H1 (cell line): Measurements from ENCODE around the gene SOBP. TPM values are rescaled to one million over a fixed set of nuclear protein-coding genes. Genes with fewer than 3 reads are reported as not detected.

Experiments
- BACH1 ChIP-seq: IDR thresholded peaks from 2 replicates; pipeline ENCODE4 v1.6.1; 2012; ENCODE audit warnings: low read length, improper control_type of control experiment
- CREB1 ChIP-seq: IDR thresholded peaks from 2 replicates; pipeline ENCODE4 v1.6.1; 2012; ENCODE audit warnings: inconsistent platforms
- CTBP2 ChIP-seq: IDR thresholded peaks from 2 replicates; pipeline ENCODE4 v1.7.0; 2011; ENCODE audit warnings: borderline replicate concordance, mild to moderate bottlenecking, moderate library complexity, mixed read lengths, low read length; ENCODE audit not compliant: insufficient read depth, insufficient read length
- GABPA ChIP-seq: IDR thresholded peaks from 2 replicates; pipeline ENCODE4 v1.6.1; 2011; ENCODE audit warnings: mild to moderate bottlenecking, low read length, moderate library complexity, borderline replicate concordance; ENCODE audit not compliant: insufficient read depth
- KDM5A ChIP-seq: fragments of 200-600 bp; IDR thresholded peaks from 2 replicates; pipeline ENCODE4 v1.7.1; 2012; ENCODE audit warnings: mild to moderate bottlenecking, low read length, inconsistent platforms, mixed read lengths
- polyA plus RNA-seq, 7 experiments: library from polyadenylated mRNA; depleted of rRNA in 3 of 7; stranded (reverse) in 5 of 7; unstranded in 2 of 7; fragments of >200 nt in 5 of 7; fragments of 200-250 nt in 2 of 7; gene quantifications; 1 replicate in 5 of 7; 2 replicates in 1 of 7; 4 replicates in 1 of 7; pipeline versions ENCODE4 v1.2.1 to v1.2.3, GENCODE V29; 2011 to 2013; ENCODE audit warnings: missing spikeins in 2 of 7, mixed read lengths in 2 of 7
- total RNA-seq: library from RNA; stranded (reverse); fragmentation: NEBNext Ultra II Directional; extraction: Animal tissue kit (Norgen Biotek cat#: 25700); gene quantifications from 2 replicates; pipeline ENCODE4 v1.2.1, GENCODE V29; 2021

Gene SOBP
- total and polyA plus RNA-seq, 2 of the 8 experiments (the other 6 are each of a cell fraction or from before 2014, with no cell fraction given): 0.45 to 6.2 TPM

DNA sequence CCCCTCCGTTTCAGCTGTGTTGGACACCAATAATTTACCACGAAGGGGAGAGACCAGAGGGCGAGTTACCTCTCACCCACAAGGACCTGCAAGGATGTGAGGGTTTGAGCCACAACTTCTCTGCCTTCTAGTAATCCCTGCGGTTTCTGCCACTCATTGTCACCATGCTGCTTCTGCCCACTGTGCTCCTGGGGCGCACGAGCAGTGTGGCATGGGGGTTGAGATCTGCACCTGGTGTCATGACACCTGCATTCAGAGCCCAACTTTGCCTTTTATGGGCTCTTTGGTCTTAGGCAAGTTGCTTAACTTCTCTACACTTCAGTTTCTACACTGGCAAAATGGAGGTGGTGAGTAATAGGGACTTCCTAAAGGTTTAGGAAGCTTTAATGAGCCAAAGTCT is 84.9 kb downstream of the SOBP start (continued):
- TF ChIP-seq BACH1: no peak
- no peak for TF ChIP-seq CTBP2
- no peak for TF ChIP-seq KDM5A
- TF ChIP-seq CREB1: no peak
- TF ChIP-seq GABPA: no peak
